Measurements from ENCODE around the gene CDC42SE2. TPM values are rescaled to one million over a fixed set of nuclear protein-coding genes. Genes with fewer than 3 reads are reported as not detected.
A peak's percentile ranks its signal among the peaks of the same experiment; 100 is the strongest.

CDC42SE2 gene
- total RNA-seq, 2 experiments from 2014 or later = 54.2 to 66.8 TPM

DNA sequence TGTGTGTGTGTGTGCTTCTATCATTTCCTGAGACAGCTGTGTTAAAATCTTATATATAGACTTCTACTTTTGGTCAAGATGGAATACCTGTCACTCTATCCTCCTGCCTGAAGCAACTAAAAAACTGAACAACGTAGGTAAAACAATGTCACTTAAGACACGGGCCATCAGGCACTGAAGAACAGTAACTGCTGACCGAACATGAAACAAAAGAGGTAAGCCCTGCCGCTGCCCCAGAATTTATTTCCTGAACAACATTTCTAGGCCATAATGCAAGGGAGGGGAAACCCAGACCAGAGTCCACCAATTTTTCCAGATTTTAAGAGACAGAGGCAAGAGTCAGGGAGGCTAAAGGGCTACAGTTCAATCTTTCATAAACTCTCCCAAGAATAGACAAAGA lies 156.0 kb downstream of the CDC42SE2 start:
- Histone ChIP-seq H3K36me3 (ENCODE audit: insufficient read depth, low read length) (peaks cover 77% of the 10 kb centered on the region), H3K9me3 (ENCODE audit: low read length) (no peaks in the 10 kb centered on the region), H4K20me1 (ENCODE audit: insufficient read depth, low read length) (no peaks in the 10 kb centered on the region), H3K4me2 (ENCODE audit: low read length) (no peak overlapping the region), H3K9me2 (ENCODE audit: insufficient read depth, low read length) (no peaks in the 10 kb centered on the region), H3K4me1 (ENCODE audit: insufficient read depth, low read length, poor library complexity, severe bottlenecking) (peaks cover 10% of the 10 kb centered on the region), H3K4me3 (ENCODE audit: low read depth, low read length, poor library complexity, severe bottlenecking) (no peak overlapping the region), H3K27ac (ENCODE audit: low read depth, low read length, poor library complexity, severe bottlenecking) (no peak overlapping the region), H3K79me2 (ENCODE audit: insufficient read depth, low read depth, low read length) (no peaks in the 10 kb centered on the region), H2AFZ (ENCODE audit: low read length) (no peak overlapping the region)
- BruUV-seq (replicated peaks) = no TSS peak
- intact Hi-C loops (cut with micrococcal nuclease; ENCODE audit: unreplicated experiment) = loop anchor here (5.0 kb wide), 1 partner anchor 587 kb away; no protein-coding TSS in a partner anchor
- TF ChIP-seq EZH2phosphoT487 (IDR thresholded peaks at IDR 0.05; ENCODE audit: borderline replicate concordance, low read depth, low read length) = no peak
- TF ChIP-seq, protein P1, sequence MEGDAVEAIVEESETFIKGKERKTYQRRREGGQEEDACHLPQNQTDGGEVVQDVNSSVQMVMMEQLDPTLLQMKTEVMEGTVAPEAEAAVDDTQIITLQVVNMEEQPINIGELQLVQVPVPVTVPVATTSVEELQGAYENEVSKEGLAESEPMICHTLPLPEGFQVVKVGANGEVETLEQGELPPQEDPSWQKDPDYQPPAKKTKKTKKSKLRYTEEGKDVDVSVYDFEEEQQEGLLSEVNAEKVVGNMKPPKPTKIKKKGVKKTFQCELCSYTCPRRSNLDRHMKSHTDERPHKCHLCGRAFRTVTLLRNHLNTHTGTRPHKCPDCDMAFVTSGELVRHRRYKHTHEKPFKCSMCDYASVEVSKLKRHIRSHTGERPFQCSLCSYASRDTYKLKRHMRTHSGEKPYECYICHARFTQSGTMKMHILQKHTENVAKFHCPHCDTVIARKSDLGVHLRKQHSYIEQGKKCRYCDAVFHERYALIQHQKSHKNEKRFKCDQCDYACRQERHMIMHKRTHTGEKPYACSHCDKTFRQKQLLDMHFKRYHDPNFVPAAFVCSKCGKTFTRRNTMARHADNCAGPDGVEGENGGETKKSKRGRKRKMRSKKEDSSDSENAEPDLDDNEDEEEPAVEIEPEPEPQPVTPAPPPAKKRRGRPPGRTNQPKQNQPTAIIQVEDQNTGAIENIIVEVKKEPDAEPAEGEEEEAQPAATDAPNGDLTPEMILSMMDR (conservative IDR thresholded peaks at IDR 0.05; ENCODE audit: low read length) = no peak
- ChIA-PET POLR2A (interaction anchor here (0.8 kb wide), 1 partner anchor 12 kb away, joined by 3 read pairs; no protein-coding TSS in a partner anchor), CTCF (ENCODE audit: unreplicated experiment) (interaction anchor here (0.6 kb wide), 1 partner anchor 20 kb away, joined by 3 read pairs; no protein-coding TSS in a partner anchor)
- DNase-seq (ENCODE audit: low spot score) = no peak

DNA sequence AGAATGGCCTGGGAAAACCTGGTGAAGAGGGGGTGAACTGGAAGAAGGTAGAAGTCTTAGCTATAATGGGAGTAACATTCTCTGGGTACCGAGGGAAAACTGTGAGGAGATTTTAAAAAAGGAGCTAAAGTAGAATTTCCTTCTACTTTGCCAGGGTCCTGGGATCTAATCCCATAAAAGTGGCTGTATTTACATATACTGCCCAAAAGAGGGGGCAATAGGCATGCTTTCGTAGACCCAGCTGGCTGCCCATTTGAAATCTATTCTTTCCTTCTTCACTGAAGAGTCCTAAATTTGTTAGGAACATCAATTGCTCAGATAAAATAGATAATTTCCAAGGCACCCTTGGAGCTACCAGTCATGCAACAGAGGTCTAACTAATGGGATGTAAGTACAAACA lies 159.2 kb downstream of the CDC42SE2 start:
- Histone ChIP-seq H3K4me1 (ENCODE audit: insufficient read depth, low read length, poor library complexity, severe bottlenecking) (no peaks in the 10 kb centered on the region), H2AFZ (ENCODE audit: low read length) (no peak overlapping the region), H3K79me2 (ENCODE audit: insufficient read depth, low read depth, low read length) (no peaks in the 10 kb centered on the region), H4K20me1 (ENCODE audit: insufficient read depth, low read length) (no peaks in the 10 kb centered on the region), H3K4me2 (ENCODE audit: low read length) (no peak overlapping the region), H3K9me3 (ENCODE audit: low read length) (no peaks in the 10 kb centered on the region), H3K36me3 (ENCODE audit: insufficient read depth, low read length) (peaks cover 79% of the 10 kb centered on the region), H3K9me2 (ENCODE audit: insufficient read depth, low read length) (no peaks in the 10 kb centered on the region), H3K4me3 (ENCODE audit: low read depth, low read length, poor library complexity, severe bottlenecking) (no peak overlapping the region), H3K27ac (ENCODE audit: low read depth, low read length, poor library complexity, severe bottlenecking) (no peak overlapping the region)
- TF ChIP-seq, protein P1 (conservative IDR thresholded peaks at IDR 0.05; ENCODE audit: low read length) = peak; percentile 72
- TF ChIP-seq EZH2phosphoT487 (IDR thresholded peaks at IDR 0.05; ENCODE audit: borderline replicate concordance, low read depth, low read length) = no peak
- ChIA-PET CTCF (ENCODE audit: unreplicated experiment) (no interaction called here), POLR2A (no interaction called here)
- peak; percentile 17 for DNase-seq (ENCODE audit: low spot score)
- intact Hi-C loops (cut with micrococcal nuclease; ENCODE audit: unreplicated experiment) = no loop called here
- no TSS peak for BruUV-seq (replicated peaks)

DNA sequence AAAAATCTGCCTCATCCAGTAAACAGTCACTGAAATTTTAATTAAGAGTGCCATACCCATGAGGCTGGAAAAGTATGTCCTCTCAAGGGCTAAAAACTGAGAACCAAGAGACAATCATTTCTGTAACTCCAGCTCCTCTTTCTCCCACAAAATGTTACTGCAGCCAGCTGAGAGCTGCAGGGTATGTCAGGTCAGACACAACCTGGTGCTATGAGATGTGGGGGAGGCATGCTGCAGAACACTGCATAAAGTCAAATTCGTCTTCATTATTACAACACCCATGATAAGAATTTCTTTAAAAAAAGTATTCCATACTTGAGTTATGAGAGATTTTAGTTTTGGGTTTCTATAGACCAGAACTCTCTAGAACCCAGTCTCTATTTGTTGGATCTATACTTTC lies 162.2 kb downstream of the CDC42SE2 start:
- Histone ChIP-seq H3K9me3 (ENCODE audit: low read length) (no peaks in the 10 kb centered on the region), H3K4me3 (ENCODE audit: low read depth, low read length, poor library complexity, severe bottlenecking) (no peak overlapping the region), H3K9me2 (ENCODE audit: insufficient read depth, low read length) (no peaks in the 10 kb centered on the region), H4K20me1 (ENCODE audit: insufficient read depth, low read length) (no peaks in the 10 kb centered on the region), H2AFZ (ENCODE audit: low read length) (no peak overlapping the region), H3K79me2 (ENCODE audit: insufficient read depth, low read depth, low read length) (no peaks in the 10 kb centered on the region), H3K27ac (ENCODE audit: low read depth, low read length, poor library complexity, severe bottlenecking) (no peak overlapping the region), H3K36me3 (ENCODE audit: insufficient read depth, low read length) (peaks cover 94% of the 10 kb centered on the region), H3K4me1 (ENCODE audit: insufficient read depth, low read length, poor library complexity, severe bottlenecking) (no peaks in the 10 kb centered on the region), H3K4me2 (ENCODE audit: low read length) (no peak overlapping the region)
- CTCF ChIA-PET (ENCODE audit: unreplicated experiment) = no interaction called here
- POLR2A ChIA-PET = no interaction called here
- DNase-seq (ENCODE audit: low spot score) = no peak
- no peak for TF ChIP-seq EZH2phosphoT487 (IDR thresholded peaks at IDR 0.05; ENCODE audit: borderline replicate concordance, low read depth, low read length)
- TF ChIP-seq, protein P1 (conservative IDR thresholded peaks at IDR 0.05; ENCODE audit: low read length) = no peak
- intact Hi-C loops (cut with micrococcal nuclease; ENCODE audit: unreplicated experiment) = no loop called here
- no TSS peak for BruUV-seq (replicated peaks)
